HG02973 (cell line): Measurements from ENCODE around the gene MUC22.

ENCODE experiments used
- ATAC-seq: cut with Tn5 transposase; IDR thresholded peaks from one replicate; pipeline ENCODE4 v1.9.1; 2021; ENCODE audit warnings: moderate library complexity; ENCODE audit not compliant: unreplicated experiment

MUC22 gene

GRCh38 chr6:31070711-31071197 lies 60.5 kb downstream of the MUC22 start:
- ATAC-seq: no peak

GRCh38 chr6:31074401-31074800 lies 64.1 kb downstream of the MUC22 start:
- no peak for ATAC-seq

GRCh38 chr6:31075528-31075927 lies 65.3 kb downstream of the MUC22 start:
- no peak for ATAC-seq

- no peak for ATAC-seq
Measured at GRCh38 chr6:31076611-31077010, 66.3 kb downstream of the MUC22 start.

GRCh38 chr6:31079656-31080261 lies 69.5 kb downstream of the MUC22 start:
- no peak for ATAC-seq

GRCh38 chr6:31081872-31082271 lies 71.6 kb downstream of the MUC22 start:
- no peak for ATAC-seq

GRCh38 chr6:31083742-31084354 lies 73.6 kb downstream of the MUC22 start:
- no peak for ATAC-seq
